GM19035 (cell line): Measurements from ENCODE around the gene PPP1R16B.
A peak's percentile ranks its signal among the peaks of the same experiment; 100 is the strongest.

Source experiments
- ATAC-seq: cut with Tn5 transposase; IDR thresholded peaks from one replicate; pipeline ENCODE4 v1.9.1; 2021; ENCODE audit not compliant: unreplicated experiment

The PPP1R16B gene

GRCh38 chr20:38894091-38894847 lies 88.8 kb downstream of the PPP1R16B start:
- ATAC-seq: no peak

- ATAC-seq: no peak
Observed at GRCh38 chr20:38895098-38895949, 89.8 kb downstream of the PPP1R16B start.

- no peak for ATAC-seq
Observed at GRCh38 chr20:38896009-38896594, 90.6 kb downstream of the PPP1R16B start.

GRCh38 chr20:38897267-38897666 lies 91.8 kb downstream of the PPP1R16B start:
- ATAC-seq: no peak

- no peak for ATAC-seq
Observed at GRCh38 chr20:38900606-38901005, 95.1 kb downstream of the PPP1R16B start.

- no peak for ATAC-seq
Observed at GRCh38 chr20:38902601-38903000, 97.1 kb downstream of the PPP1R16B start.

GRCh38 chr20:38903335-38903734 lies 97.8 kb downstream of the PPP1R16B start:
- no peak for ATAC-seq

- ATAC-seq: no peak
Observed at GRCh38 chr20:38905375-38905774, 99.9 kb downstream of the PPP1R16B start.

GRCh38 chr20:38907918-38908677 lies 102.6 kb downstream of the PPP1R16B start:
- ATAC-seq: no peak

- ATAC-seq: no peak
Observed at GRCh38 chr20:38915355-38915754, 109.9 kb downstream of the PPP1R16B start.

GRCh38 chr20:38917657-38918056 lies 112.2 kb downstream of the PPP1R16B start:
- ATAC-seq: no peak

GRCh38 chr20:38918172-38918571 lies 112.7 kb downstream of the PPP1R16B start:
- ATAC-seq: no peak

- ATAC-seq: no peak
Observed at GRCh38 chr20:38919683-38920082, 114.2 kb downstream of the PPP1R16B start.

- ATAC-seq: no peak
Observed at GRCh38 chr20:38920411-38920810, 114.9 kb downstream of the PPP1R16B start.

- no peak for ATAC-seq
Observed at GRCh38 chr20:38920851-38921250, 115.4 kb downstream of the PPP1R16B start.

GRCh38 chr20:38924718-38925117 lies 119.2 kb downstream of the PPP1R16B start:
- no peak for ATAC-seq

GRCh38 chr20:38926142-38926933 lies 120.8 kb downstream of the PPP1R16B start, which contains the start of gene FAM83D:
Gene FAM83D, plus strand, starts transcription at chr20:38926417. Its CDS starts 26 bp downstream, at chr20:38926443.
- peak; percentile 91 for ATAC-seq

- ATAC-seq: peak; percentile 11
Observed at GRCh38 chr20:38926934-38927616, 121.6 kb downstream of the PPP1R16B start.

GRCh38 chr20:38927902-38928578 lies 122.5 kb downstream of the PPP1R16B start:
- ATAC-seq: no peak
